RWPE1 (cell line): Measurements from ENCODE around the gene L1TD1.
"Not testable (repeated sequence)": the region's sequence is repeated elsewhere in the genome, so short reads cannot be mapped to it uniquely, and the experiment has no call there.

Experiments used
- CTCF ChIA-PET: fragments of 350-600 bp; sonication (Branson Sonifier 250); formaldehyde crosslinking; extraction: SDS; loops from one replicate; lab custom pipeline; 2021; lab: Yijun Ruan, JAX
- POLR2A ChIA-PET: fragments of 400-600 bp; formaldehyde crosslinking; extraction: SDS; loops from one replicate; lab custom pipeline; 2020; ENCODE audit warnings: antibody characterized with exemption; ENCODE audit not compliant: low non-redundant PET; lab: Yijun Ruan, JAX
- DNase-seq: peaks from one replicate; pipeline ENCODE4 v3.0.0; 2012; ENCODE audit warnings: low spot score
- H3K27ac ChIP-seq: fragments of 450-650 bp; 2 replicates; pipeline ENCODE4 v1.5.1; 2017
- CTCF ChIP-seq: fragments of 450-650 bp; conservative IDR thresholded peaks from 2 replicates; pipeline ENCODE4 v1.5.1; 2017; ENCODE audit warnings: low read depth, mild to moderate bottlenecking

The L1TD1 gene

GRCh38 chr1:62194651-62195544 is at the start of gene L1TD1:
Gene L1TD1, plus strand, starts transcription at chr1:62194849. Its CDS starts 11,780 bp downstream, at chr1:62206629.
- POLR2A ChIA-PET = no interaction called here

GRCh38 chr1:62159940-62160348 is 34.7 kb upstream of the L1TD1 start:
- no peak for TF ChIP-seq CTCF
- ChIA-PET POLR2A (interaction anchor here (0.6 to 0.7 kb wide), 2 partner anchors 9 to 334 kb away, joined by 3 read pairs; no protein-coding TSS in a partner anchor), CTCF (interaction anchor here (0.6 kb wide), 2 partner anchors 11 to 13 kb away, joined by 3 to 4 read pairs; no protein-coding TSS in a partner anchor)
- no peak for DNase-seq
- H3K27ac ChIP-seq = no peak overlapping the region

More at GRCh38 chr1:62194651-62195544, at the start of gene L1TD1:
- CTCF ChIA-PET = no interaction called here
- DNase-seq = no peak
- no peak for TF ChIP-seq CTCF
- no peak within 1 kb of the TSS for H3K27ac ChIP-seq

- no peak for DNase-seq
- no peak overlapping the region for H3K27ac ChIP-seq
- ChIA-PET CTCF (no interaction called here), POLR2A (no interaction called here)
- TF ChIP-seq CTCF = no peak
Observed at GRCh38 chr1:62161711-62162110, 32.9 kb upstream of the L1TD1 start.

- CTCF ChIA-PET = interaction anchor here (0.7 kb wide), 1 partner anchor 1945 kb away, joined by 6 read pairs; no protein-coding TSS in a partner anchor
- DNase-seq, POLR2A ChIA-PET, H3K27ac ChIP-seq: not testable (repeated sequence)
Observed at GRCh38 chr1:62170380-62170779, 24.3 kb upstream of the L1TD1 start.

GRCh38 chr1:62175568-62176179 is 19.0 kb upstream of the L1TD1 start:
- TF ChIP-seq CTCF = peak; percentile 80
- POLR2A ChIA-PET = no interaction called here
- CTCF ChIA-PET = interaction anchor here (0.6 to 1.5 kb wide), 22 partner anchors 9 to 405 kb away, joined by 3 to 39 read pairs (median 3); partner anchors contain the start of gene KANK4
- DNase-seq = peak; percentile 46
- H3K27ac ChIP-seq = no peak overlapping the region

- ChIA-PET CTCF (interaction anchor here (1.4 to 1.5 kb wide), 2 partner anchors 230 to 331 kb away, joined by 5 to 39 read pairs; no protein-coding TSS in a partner anchor), POLR2A (no interaction called here)
- no peak overlapping the region for H3K27ac ChIP-seq
- DNase-seq = no peak
- TF ChIP-seq CTCF = no peak
Observed at GRCh38 chr1:62176597-62177312, 17.9 kb upstream of the L1TD1 start.
